GM19238 (cell line): ENCODE results near the gene MNX1.

Experiments used
- DNase-seq: peaks from one replicate; pipeline ENCODE4 v3.0.0; 2011; ENCODE audit warnings: low spot score; ENCODE audit not compliant: insufficient read length

Gene MNX1

GRCh38 chr7:157032644-157033482 is 22.4 kb upstream of the MNX1 start:
- DNase-seq = no peak

- no peak for DNase-seq
These were observed 21.7 kb upstream of the MNX1 start for GRCh38 chr7:157032128-157032527.

GRCh38 chr7:157028199-157028903 is 17.9 kb upstream of the MNX1 start:
- no peak for DNase-seq

GRCh38 chr7:157027568-157028198 is 17.2 kb upstream of the MNX1 start:
- no peak for DNase-seq

- no peak for DNase-seq
These were observed 14.3 kb upstream of the MNX1 start for GRCh38 chr7:157024716-157025115.

DNA sequence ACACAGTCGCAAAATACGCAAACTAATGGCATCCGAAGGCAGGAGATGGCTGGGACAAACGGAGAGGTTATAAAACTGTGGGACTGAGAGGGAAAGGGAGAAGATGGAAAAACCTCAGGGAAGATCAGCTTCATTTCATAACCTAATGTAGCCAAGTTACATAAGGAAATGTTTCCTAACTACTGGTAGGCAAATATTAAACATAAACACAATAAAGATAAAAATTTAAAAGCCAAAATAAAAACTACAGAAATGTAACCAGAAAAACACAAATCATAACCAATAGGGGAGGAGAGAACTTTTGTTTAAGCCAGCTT is 13.1 kb upstream of the MNX1 start:
- DNase-seq = no peak

DNA sequence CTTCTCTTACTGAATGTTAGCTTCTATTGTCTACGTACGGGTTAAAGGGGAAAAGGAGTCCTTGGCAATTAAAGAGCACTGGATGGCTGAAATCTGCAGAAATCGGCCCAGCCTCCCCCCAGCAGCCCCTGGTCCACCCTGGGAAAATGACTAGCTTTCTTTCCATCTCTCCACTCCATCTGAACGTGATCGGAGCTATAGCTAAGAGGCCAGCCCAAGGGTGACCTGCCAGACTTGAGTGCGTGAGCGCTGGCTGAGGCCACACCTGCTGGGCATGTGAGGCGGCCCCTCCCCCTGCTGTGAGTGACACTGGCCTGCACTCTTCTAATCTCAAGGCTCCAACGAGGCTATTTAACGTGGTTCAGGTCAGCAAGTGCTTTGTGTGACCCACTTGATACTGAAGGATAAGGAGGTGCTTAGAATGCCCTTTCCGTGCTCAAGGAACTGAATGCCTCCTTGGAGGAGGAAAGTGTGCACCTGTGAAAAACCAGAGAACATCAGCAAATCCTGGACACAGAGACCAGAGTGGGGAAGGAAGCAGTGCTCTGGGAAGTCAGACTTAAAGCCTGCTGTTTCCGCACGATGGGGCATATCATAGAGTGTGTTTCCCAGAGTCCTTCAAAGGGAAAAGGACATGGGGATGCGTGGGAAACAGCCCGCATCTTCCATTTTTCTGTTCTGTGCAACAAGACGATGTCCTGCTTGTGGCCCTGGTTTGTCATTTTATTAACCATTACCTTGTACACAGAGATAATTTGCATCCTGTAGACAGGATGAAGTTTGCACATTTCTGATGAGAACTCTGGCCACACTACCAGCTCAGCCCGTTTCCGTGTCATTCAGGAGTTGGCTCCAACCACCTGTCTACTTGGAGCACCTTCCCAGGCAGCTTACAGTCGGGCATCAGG is 12.5 kb upstream of the MNX1 start:
- DNase-seq = no peak

DNA sequence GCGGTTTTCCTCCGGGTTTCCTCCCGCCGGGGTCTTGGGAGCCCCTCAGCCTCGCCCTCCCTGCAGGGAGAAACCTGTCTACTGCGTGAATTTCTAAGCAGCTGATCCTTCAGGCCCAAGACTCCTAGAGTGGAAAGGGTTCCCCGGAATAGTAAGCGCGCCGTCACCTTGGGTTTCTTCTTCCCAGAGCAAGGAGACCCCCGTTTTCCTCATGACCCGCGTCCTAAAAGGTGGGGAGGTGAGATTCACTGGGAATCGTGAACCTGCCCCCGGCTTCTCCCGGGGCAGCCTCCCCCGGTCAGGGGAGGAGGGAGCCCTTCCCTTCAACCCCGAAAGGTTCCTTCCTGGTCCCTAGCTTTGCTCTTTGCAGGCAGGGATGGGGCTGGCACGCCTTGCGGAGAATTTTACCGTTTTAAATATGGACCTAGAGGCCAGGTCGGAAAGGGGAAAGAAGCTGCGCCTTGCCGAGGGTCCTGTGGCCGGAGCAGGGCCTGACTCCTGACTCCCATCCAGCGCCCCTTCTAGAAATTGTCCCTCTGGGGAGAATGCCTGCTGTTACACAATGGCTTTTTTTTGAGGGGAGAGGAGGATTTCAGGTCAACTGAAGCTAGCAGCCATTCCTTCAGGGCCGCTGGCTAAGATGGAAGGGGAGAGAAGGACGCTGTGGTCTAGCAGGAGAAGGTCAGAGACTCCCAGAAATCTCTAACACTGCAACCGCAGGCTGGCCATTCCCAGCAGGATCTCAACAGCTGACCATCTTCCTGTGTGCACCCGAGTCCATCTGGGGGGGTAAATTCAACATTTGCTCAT is 11.6 kb upstream of the MNX1 start:
- no peak for DNase-seq

GRCh38 chr7:157021071-157021870 is 10.8 kb upstream of the MNX1 start:
- no peak for DNase-seq

DNA sequence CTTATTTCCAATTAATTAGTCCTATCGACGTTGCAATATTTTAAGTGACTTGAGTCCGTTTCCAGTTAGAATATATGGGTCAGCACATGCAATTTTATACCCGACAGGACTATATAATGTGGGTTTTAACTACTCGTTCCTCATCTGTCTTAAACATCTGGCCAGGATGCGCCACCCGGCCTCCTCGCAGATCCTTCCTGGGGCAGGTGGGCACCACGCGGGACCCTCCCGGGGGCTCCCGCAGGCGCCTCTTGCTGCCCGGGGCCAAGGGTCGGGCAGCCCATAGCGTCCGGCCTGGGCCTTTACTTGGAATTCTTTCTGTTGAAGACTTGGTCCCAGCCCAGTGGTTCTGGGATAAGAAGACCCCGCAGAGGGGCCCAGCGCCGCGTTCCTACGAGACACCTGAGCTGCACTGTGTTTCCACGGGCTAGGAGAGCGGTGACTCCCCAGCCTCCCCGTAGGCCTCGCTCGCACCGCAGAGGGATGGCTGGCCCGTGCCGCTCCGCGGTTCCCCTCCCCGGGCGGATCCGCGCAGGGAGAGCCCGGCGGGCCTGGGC is 10.1 kb upstream of the MNX1 start:
- no peak for DNase-seq

DNA sequence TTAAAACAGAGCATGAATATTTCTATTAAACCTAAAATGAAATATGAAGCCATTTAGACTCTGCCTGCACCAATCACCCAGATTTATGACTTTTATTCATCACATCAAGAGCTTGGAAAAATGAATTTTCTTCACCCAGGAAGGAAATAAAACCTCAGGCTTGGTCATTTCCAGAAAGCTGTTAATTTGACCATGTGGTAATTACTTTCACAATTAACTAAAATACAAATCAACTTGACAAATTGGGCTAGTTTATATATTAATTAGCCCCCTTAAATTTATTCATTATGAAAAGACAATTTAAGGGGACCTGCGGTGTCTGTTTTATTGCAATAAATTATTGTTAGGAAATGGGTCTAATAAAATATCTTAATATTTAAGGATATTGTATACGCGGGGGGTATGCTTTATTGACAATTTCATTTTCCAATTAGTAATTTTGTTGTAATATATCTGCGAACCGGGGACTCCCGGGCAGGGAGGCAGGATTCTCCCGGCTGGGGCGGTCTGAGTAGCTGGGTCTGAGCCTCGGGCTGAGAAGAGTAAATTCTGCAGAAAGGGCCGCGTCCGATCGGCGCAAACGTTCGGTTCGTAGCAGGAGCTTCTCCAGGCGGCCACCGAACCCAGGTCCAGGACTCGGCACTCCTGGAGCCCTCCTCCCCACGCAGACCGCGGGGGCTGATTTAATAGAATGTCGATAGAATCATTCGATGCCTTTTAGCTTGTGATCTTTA is 9.4 kb upstream of the MNX1 start:
- DNase-seq = no peak

- DNase-seq = no peak
These were observed 8.6 kb upstream of the MNX1 start for GRCh38 chr7:157018997-157019608.

DNA sequence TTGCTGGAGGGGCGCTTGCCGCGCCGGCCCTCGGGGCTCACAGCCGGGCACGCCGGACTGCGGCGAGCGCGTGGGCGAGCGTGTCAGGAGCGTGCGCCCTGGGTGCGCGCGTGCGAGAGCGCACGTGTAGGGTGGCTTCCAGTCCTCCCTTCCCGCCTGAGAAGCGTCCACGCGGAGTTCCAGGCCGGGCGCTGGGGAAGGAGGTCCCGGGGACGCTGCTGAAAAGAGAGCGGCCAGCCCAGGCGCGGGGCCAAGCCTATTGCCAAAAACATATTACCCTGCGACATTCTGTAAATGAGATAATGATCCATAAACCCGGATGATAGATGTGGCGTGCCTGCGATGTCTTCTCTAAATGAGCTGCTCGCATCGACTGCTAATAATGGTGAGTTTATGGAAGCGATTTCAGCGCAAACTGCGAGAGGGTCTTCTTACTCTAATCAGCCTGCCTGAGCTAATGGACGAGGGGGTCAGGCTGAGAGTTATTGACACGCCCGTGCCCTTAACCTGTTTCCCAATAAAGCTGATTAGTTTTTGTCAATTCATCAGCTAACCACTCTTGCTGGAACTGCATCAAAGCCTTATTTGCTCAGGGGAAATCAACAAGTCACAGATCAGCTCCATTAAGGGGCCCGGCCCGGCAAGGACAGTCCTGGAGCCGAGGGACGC is 8.0 kb upstream of the MNX1 start:
- no peak for DNase-seq

- no peak for DNase-seq
These were observed 7.3 kb upstream of the MNX1 start for GRCh38 chr7:157017603-157018327.

- DNase-seq = no peak
These were observed 6.7 kb upstream of the MNX1 start for GRCh38 chr7:157017149-157017548.

- no peak for DNase-seq
These were observed 6.0 kb upstream of the MNX1 start for GRCh38 chr7:157016352-157017041.

GRCh38 chr7:157016024-157016351 is 5.5 kb upstream of the MNX1 start:
- no peak for DNase-seq
